ENCODE data around the gene SRPK2. TPM values are rescaled to one million over a fixed set of nuclear protein-coding genes. Genes with fewer than 3 reads are reported as not detected.

The SRPK2 gene
- polyA plus RNA-seq, 1 of the 3 experiments (the other 2 are of a cell fraction): 15.4 TPM

DNA sequence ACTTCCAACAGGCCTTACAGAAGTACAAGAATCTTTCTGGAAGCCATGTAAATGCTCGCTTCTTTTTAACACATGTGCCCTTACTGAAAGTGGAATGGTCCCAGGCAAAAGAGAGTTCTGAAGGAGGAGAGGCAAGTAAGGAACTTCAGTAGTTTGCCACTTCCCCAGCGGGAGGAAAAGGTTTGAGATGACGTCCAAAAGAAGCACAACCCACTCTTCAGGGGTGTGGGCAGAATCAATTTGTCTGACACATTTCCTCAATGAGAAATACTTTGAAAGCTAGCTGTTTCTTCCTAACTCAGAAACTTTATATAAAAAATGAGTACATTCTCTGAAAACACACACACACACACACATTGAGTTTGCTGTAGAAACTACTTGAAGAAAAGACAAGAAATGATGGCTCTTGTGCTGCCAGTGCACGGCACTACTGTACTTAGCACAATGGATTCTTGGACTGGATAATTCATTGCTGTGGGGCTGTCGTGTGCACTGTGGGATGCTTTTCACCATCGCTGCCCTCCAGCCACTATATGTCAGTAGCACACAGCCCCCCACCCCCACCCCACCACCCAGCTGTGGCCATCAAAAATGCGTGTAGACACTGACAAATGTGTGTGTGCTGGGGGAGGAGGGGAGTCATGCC lies 183.0 kb downstream of the SRPK2 start:
- Histone ChIP-seq H3K9ac (no peak overlapping the region), H3K36me3 (replicated peaks in 1 of 2; ENCODE audit: control insufficient read depth in 1 of 2, insufficient read depth in 2 of 2, low read length in 1 of 2) (peaks cover 14 to 18% of the 10 kb centered on the region in 2 experiments), H3K4me2 (no peak overlapping the region), H3K9me3 (no peaks in the 10 kb centered on the region), H3K79me2 (ENCODE audit: insufficient read depth) (peaks cover 75% of the 10 kb centered on the region), H3K27me3 (ENCODE audit: insufficient read depth) (no peaks in the 10 kb centered on the region), H3K4me1 (ENCODE audit: control insufficient read depth in 1 of 2, insufficient read depth in 2 of 2, low read depth in 1 of 2, low read length in 1 of 2) (peaks cover 0 to 2% of the 10 kb centered on the region in 2 experiments; a peak in 2 of 4 replicates), H3K27ac (ENCODE audit: low read depth in 2 of 2, low read length in 1 of 2) (no peak overlapping the region), H2AFZ (ENCODE audit: low read depth) (no peak overlapping the region), H3K4me3 (ENCODE audit: low read depth in 2 of 2, low read length in 1 of 2) (no peak overlapping the region), H4K20me1 (ENCODE audit: insufficient read depth) (peaks cover 50% of the 10 kb centered on the region), H3K9me2 (no peaks in the 10 kb centered on the region), H3F3A (replicated peaks; ENCODE audit: insufficient read depth) (no peaks in the 10 kb centered on the region)
- no peak for DNase-seq
- ChIA-PET CTCF (no interaction called here), POLR2A (no interaction called here)
- TF ChIP-seq FOXJ3 (CRISPR knock-in tag; IDR thresholded peaks at IDR 0.05) (no peak), RAD21 (IDR thresholded peaks at IDR 0.05; ENCODE audit: low read length) (no peak), NRF1 (IDR thresholded peaks at IDR 0.05; ENCODE audit: low read depth, low read length) (no peak), EZH2phosphoT487 (IDR thresholded peaks at IDR 0.05; ENCODE audit: borderline replicate concordance, low read depth) (no peak), YY1 (IDR thresholded peaks at IDR 0.05; ENCODE audit: low read depth) (no peak), FOSL2 (IDR thresholded peaks at IDR 0.05; ENCODE audit: borderline replicate concordance, low read depth) (no peak)
- 88% methylated on average over 7 of the region's 7 CpGs for WGBS (ENCODE audit: low lambda C conversion rate)

- no peaks in the 10 kb centered on the region for H3K9me3 ChIP-seq
- ChIA-PET POLR2A (no interaction called here), CTCF (interaction anchor here (0.6 to 1.3 kb wide), 2 partner anchors 11 to 64 kb away, joined by 3 read pairs; no protein-coding TSS in a partner anchor)
- H4K20me1 ChIP-seq (ENCODE audit: insufficient read depth): peaks cover 46% of the 10 kb centered on the region
- no peak for DNase-seq
- no peaks in the 10 kb centered on the region for H3K9me2 ChIP-seq
- H3K36me3 ChIP-seq (replicated peaks in 1 of 2; ENCODE audit: control insufficient read depth in 1 of 2, insufficient read depth in 2 of 2, low read length in 1 of 2): peaks cover 15 to 25% of the 10 kb centered on the region in 2 experiments
- WGBS (ENCODE audit: low lambda C conversion rate): 100% methylated on average over 2 of the region's 2 CpGs
- TF ChIP-seq, protein P1, sequence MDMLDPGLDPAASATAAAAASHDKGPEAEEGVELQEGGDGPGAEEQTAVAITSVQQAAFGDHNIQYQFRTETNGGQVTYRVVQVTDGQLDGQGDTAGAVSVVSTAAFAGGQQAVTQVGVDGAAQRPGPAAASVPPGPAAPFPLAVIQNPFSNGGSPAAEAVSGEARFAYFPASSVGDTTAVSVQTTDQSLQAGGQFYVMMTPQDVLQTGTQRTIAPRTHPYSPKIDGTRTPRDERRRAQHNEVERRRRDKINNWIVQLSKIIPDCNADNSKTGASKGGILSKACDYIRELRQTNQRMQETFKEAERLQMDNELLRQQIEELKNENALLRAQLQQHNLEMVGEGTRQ (IDR thresholded peaks at IDR 0.05; ENCODE audit: borderline replicate concordance, low read depth, low read length): no peak
- no peak for TF ChIP-seq USF1 (IDR thresholded peaks at IDR 0.05; ENCODE audit: borderline replicate concordance, low read depth)
- TF ChIP-seq SMC3 (IDR thresholded peaks at IDR 0.05; ENCODE audit: low read depth, low read length): no peak
- TF ChIP-seq, protein P2, sequence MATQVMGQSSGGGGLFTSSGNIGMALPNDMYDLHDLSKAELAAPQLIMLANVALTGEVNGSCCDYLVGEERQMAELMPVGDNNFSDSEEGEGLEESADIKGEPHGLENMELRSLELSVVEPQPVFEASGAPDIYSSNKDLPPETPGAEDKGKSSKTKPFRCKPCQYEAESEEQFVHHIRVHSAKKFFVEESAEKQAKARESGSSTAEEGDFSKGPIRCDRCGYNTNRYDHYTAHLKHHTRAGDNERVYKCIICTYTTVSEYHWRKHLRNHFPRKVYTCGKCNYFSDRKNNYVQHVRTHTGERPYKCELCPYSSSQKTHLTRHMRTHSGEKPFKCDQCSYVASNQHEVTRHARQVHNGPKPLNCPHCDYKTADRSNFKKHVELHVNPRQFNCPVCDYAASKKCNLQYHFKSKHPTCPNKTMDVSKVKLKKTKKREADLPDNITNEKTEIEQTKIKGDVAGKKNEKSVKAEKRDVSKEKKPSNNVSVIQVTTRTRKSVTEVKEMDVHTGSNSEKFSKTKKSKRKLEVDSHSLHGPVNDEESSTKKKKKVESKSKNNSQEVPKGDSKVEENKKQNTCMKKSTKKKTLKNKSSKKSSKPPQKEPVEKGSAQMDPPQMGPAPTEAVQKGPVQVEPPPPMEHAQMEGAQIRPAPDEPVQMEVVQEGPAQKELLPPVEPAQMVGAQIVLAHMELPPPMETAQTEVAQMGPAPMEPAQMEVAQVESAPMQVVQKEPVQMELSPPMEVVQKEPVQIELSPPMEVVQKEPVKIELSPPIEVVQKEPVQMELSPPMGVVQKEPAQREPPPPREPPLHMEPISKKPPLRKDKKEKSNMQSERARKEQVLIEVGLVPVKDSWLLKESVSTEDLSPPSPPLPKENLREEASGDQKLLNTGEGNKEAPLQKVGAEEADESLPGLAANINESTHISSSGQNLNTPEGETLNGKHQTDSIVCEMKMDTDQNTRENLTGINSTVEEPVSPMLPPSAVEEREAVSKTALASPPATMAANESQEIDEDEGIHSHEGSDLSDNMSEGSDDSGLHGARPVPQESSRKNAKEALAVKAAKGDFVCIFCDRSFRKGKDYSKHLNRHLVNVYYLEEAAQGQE (IDR thresholded peaks at IDR 0.05; ENCODE audit: low read depth, low read length): no peak
- no peak for TF ChIP-seq EP300 (IDR thresholded peaks at IDR 0.05; ENCODE audit: borderline replicate concordance in 1 of 2, low read depth in 1 of 2, low read length in 1 of 2)
- TF ChIP-seq YY1 (IDR thresholded peaks at IDR 0.05; ENCODE audit: low read depth): no peak
- TF ChIP-seq MEF2A (IDR thresholded peaks at IDR 0.05; ENCODE audit: borderline replicate concordance, low read depth): no peak
- TF ChIP-seq JUND (IDR thresholded peaks at IDR 0.05): no peak
- no peak for TF ChIP-seq TAF1 (IDR thresholded peaks at IDR 0.05; ENCODE audit: borderline replicate concordance, low read depth, low read length)
- no peak for TF ChIP-seq GABPA (IDR thresholded peaks at IDR 0.05; ENCODE audit: low read depth)
- TF ChIP-seq RXRA (IDR thresholded peaks at IDR 0.05; ENCODE audit: borderline replicate concordance, low read depth): no peak
- TF ChIP-seq RAD21 (IDR thresholded peaks at IDR 0.05; ENCODE audit: low read length): no peak
- no peak for TF ChIP-seq FOSL2 (IDR thresholded peaks at IDR 0.05; ENCODE audit: borderline replicate concordance, low read depth)
- no peak for TF ChIP-seq FOXM1 (IDR thresholded peaks at IDR 0.05; ENCODE audit: low read depth)
- TF ChIP-seq, protein P3, sequence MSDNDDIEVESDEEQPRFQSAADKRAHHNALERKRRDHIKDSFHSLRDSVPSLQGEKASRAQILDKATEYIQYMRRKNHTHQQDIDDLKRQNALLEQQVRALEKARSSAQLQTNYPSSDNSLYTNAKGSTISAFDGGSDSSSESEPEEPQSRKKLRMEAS (IDR thresholded peaks at IDR 0.05; ENCODE audit: low read depth): no peak
- no peak for TF ChIP-seq ELF1 (IDR thresholded peaks at IDR 0.05)
- TF ChIP-seq IRF3 (IDR thresholded peaks at IDR 0.05; ENCODE audit: low read depth, low read length): no peak
- H2AFZ ChIP-seq (ENCODE audit: low read depth): no peak overlapping the region
- peaks cover 69% of the 10 kb centered on the region for H3K79me2 ChIP-seq (ENCODE audit: insufficient read depth)
- no peak overlapping the region for H3K4me2 ChIP-seq
- no peaks in the 10 kb centered on the region for H3F3A ChIP-seq (replicated peaks; ENCODE audit: insufficient read depth)
- no peak overlapping the region for H3K9ac ChIP-seq
- H3K4me3 ChIP-seq (ENCODE audit: low read depth in 2 of 2, low read length in 1 of 2): no peak overlapping the region
- H3K27me3 ChIP-seq (ENCODE audit: insufficient read depth): no peaks in the 10 kb centered on the region
- no peaks in the 10 kb centered on the region; a peak in 1 of 4 replicates for H3K4me1 ChIP-seq (ENCODE audit: control insufficient read depth in 1 of 2, insufficient read depth in 2 of 2, low read depth in 1 of 2, low read length in 1 of 2)
- no peak overlapping the region; a peak in 1 of 4 replicates for H3K27ac ChIP-seq (ENCODE audit: low read depth in 2 of 2, low read length in 1 of 2)
Observed at GRCh38 chr7:105204953-105205352, 183.8 kb downstream of the SRPK2 start.

Data from SK-N-SH (cell line).